ENCODE measurements around the gene PYGB. TPM values are rescaled to one million over a fixed set of nuclear protein-coding genes. Genes with fewer than 3 reads are reported as not detected.
A peak's percentile ranks its signal among the peaks of the same experiment; 100 is the strongest.

Gene PYGB
- total and polyA plus RNA-seq, 2 donors, result 27.4 to 52.6 TPM

DNA sequence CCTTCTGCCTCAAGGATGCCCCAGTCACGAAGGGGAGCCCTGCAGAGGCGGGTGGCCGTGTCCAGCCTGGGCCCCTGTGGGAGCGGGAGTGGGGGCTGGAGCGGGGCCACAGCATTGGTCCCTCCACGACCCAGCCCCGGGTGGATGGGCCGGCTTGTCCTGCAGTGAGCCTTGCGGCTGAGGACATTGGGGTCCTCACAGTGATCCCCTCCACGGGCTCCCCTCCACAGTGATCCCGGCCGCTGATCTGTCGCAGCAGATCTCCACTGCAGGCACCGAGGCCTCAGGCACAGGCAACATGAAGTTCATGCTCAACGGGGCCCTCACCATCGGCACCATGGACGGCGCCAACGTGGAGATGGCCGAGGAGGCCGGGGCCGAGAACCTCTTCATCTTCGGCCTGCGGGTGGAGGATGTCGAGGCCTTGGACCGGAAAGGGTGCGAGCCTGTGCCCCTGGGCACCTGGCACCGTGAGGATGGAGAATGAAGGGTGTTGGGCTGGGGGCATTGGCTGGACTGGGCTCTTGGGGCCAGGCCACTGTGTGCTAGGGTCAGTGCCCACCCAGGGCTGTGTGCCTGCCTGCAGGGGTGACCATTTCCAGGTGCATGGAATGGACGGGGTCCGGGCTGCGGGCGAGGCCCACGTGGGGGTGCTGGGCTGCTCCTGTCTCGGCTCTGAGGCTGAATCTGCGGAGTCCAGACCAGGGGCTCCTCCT lies 44.4 kb downstream of the PYGB start:
- no peak overlapping the region for H3K27ac ChIP-seq (ENCODE audit: low read depth in 1 of 2, low read length in 1 of 2)
- H3K36me3 ChIP-seq (ENCODE audit: control insufficient read depth in 2 of 2, insufficient read depth in 2 of 2, low read length in 1 of 2), result peaks cover 36 to 44% of the 10 kb centered on the region in 2 donors
- DNase-seq (ENCODE audit: low read depth in 6 of 9, low spot score in 9 of 9), result no peak
- WGBS, result 98% methylated on average over 35 of the region's 35 CpGs
- peaks cover 4 to 8% of the 10 kb centered on the region in 2 donors for H3K4me1 ChIP-seq (ENCODE audit: control insufficient read depth in 2 of 2, insufficient read depth in 2 of 2, low read length in 2 of 2)
- no peaks in the 10 kb centered on the region for H3K27me3 ChIP-seq (ENCODE audit: control insufficient read depth in 2 of 2, insufficient read depth in 1 of 2, low read length in 1 of 2)
- H3K4me3 ChIP-seq (ENCODE audit: low read length in 2 of 2), result no peak overlapping the region
- H3K9me3 ChIP-seq (ENCODE audit: control insufficient read depth in 2 of 2, insufficient read depth in 1 of 2, low read length in 1 of 2), result no peaks in the 10 kb centered on the region

DNA sequence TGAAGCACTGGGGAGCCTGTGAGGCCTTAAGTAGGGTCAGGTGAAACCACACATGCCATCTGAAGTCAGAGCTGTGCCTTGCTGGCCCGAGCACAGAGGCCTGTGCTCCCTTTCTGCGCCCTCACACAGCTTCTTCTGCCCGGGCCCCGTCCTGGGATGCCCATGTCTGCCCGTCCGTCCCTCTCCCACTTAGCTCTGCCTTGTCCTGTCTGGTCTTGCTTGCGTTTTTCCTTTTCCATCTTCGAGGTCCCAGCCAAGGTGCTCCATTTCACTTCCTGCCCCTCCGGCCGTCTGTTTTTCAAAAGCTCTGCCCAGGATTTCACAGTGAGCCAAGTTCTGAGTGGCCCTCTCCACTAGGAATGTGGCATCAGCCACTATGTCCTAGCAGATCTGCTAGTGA lies 45.6 kb downstream of the PYGB start:
- Histone ChIP-seq H3K4me1 (ENCODE audit: control insufficient read depth in 2 of 2, insufficient read depth in 2 of 2, low read length in 2 of 2) (peaks cover 4 to 8% of the 10 kb centered on the region in 2 donors), H3K36me3 (ENCODE audit: control insufficient read depth in 2 of 2, insufficient read depth in 2 of 2, low read length in 1 of 2) (peaks cover 30 to 40% of the 10 kb centered on the region in 2 donors), H3K4me3 (ENCODE audit: low read length in 2 of 2) (no peak overlapping the region), H3K27me3 (ENCODE audit: control insufficient read depth in 2 of 2, insufficient read depth in 1 of 2, low read length in 1 of 2) (no peaks in the 10 kb centered on the region), H3K9me3 (ENCODE audit: control insufficient read depth in 2 of 2, insufficient read depth in 1 of 2, low read length in 1 of 2) (no peaks in the 10 kb centered on the region), H3K27ac (ENCODE audit: low read depth in 1 of 2, low read length in 1 of 2) (no peak overlapping the region)
- 91% methylated on average over 10 of the region's 10 CpGs for WGBS
- no peak for DNase-seq (ENCODE audit: low read depth in 6 of 9, low spot score in 9 of 9)

DNA sequence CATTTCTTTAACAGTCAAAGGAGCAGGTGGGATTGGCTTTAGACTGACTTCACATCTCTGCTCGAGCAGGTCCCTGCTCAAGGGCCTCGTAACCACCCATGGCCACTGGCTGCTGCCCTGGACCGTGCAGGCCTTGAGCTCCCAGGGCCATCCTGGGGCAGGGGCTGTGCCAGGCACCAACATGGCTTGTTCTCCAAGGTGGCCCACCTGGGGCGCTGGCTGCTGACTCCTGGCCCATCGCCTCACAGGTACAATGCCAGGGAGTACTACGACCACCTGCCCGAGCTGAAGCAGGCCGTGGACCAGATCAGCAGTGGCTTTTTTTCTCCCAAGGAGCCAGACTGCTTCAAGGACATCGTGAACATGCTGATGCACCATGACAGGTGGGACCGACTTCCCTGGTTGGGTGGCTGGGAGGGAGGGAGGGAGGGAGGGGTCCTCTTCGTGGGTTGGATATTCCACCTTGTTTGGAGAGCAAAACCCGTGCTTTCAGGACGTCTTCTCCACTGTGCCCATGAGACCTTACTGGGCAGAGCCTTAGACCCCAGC lies 46.1 kb downstream of the PYGB start:
- no peaks in the 10 kb centered on the region for H3K9me3 ChIP-seq (ENCODE audit: control insufficient read depth in 2 of 2, insufficient read depth in 1 of 2, low read length in 1 of 2)
- WGBS, result 97% methylated on average over 13 of the region's 13 CpGs
- DNase-seq (ENCODE audit: low read depth in 6 of 9, low spot score in 9 of 9), result no peak
- H3K4me3 ChIP-seq (ENCODE audit: low read length in 2 of 2), result no peak overlapping the region
- H3K4me1 ChIP-seq (ENCODE audit: control insufficient read depth in 2 of 2, insufficient read depth in 2 of 2, low read length in 2 of 2), result peaks cover 4 to 8% of the 10 kb centered on the region in 2 donors
- H3K36me3 ChIP-seq (ENCODE audit: control insufficient read depth in 2 of 2, insufficient read depth in 2 of 2, low read length in 1 of 2), result peaks cover 27 to 38% of the 10 kb centered on the region in 2 donors
- H3K27me3 ChIP-seq (ENCODE audit: control insufficient read depth in 2 of 2, insufficient read depth in 1 of 2, low read length in 1 of 2), result no peaks in the 10 kb centered on the region
- peak overlapping the region in 1 of 2 donors; percentile 38 for H3K27ac ChIP-seq (ENCODE audit: low read depth in 1 of 2, low read length in 1 of 2)

DNA sequence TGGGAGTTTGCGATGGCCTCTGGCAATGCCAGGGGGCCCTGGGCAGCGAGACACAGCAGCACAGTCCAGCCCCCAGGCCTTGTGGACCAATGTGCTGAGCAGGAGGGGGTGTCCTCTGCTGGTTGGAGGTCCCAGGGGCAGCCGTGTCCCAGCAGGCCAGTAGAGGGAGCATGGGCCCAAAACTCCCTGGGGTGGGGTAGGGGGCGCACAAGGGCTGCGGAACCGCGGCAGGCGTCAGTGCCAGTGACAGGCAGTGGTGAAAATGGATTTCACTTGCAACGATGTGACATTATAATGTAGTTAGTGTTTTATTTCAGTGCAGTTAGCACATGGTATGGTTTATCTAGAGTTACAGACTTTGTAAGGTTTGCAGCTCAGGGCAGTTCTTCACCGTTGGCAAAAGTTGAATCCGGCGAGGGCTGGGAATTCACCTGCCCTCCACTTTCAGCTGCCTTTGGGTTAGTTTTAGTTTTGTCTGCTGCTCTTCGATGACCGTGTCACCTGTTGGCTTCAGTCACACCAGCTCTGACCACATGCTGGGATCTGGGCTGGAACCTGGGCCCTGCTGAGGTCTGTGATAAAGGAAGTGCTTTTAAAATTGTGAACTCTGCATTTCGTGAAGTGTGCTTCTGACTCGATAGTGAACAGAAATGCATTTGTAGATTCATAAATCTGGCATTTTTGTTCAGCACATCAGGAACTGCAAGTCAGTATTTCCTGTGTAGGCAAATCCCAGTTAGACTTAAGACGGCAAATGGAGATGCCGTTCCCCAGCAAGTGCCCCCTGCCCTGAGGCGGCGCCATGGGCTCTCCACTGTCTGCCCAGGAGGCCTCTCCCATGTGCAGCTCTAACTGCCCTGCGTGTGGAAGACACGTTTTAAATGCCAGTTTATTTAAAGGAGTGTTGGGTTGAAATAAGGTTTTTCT lies 46.8 kb downstream of the PYGB start:
- H3K9me3 ChIP-seq (ENCODE audit: control insufficient read depth in 2 of 2, insufficient read depth in 1 of 2, low read length in 1 of 2), result no peaks in the 10 kb centered on the region
- H3K27ac ChIP-seq (ENCODE audit: low read depth in 1 of 2, low read length in 1 of 2), result peak overlapping the region in 1 of 2 donors; percentile 26
- no peaks in the 10 kb centered on the region for H3K27me3 ChIP-seq (ENCODE audit: control insufficient read depth in 2 of 2, insufficient read depth in 1 of 2, low read length in 1 of 2)
- DNase-seq (ENCODE audit: low read depth in 6 of 9, low spot score in 9 of 9), result peak in 8 of 9 donors; percentile 30 to 79 (median 61)
- WGBS, result 65% methylated on average over 22 of the region's 22 CpGs
- H3K4me3 ChIP-seq (ENCODE audit: low read length in 2 of 2), result no peak overlapping the region
- H3K36me3 ChIP-seq (ENCODE audit: control insufficient read depth in 2 of 2, insufficient read depth in 2 of 2, low read length in 1 of 2), result peaks cover 29 to 42% of the 10 kb centered on the region in 2 donors
- H3K4me1 ChIP-seq (ENCODE audit: control insufficient read depth in 2 of 2, insufficient read depth in 2 of 2, low read length in 2 of 2), result peaks cover 4 to 8% of the 10 kb centered on the region in 2 donors

DNA sequence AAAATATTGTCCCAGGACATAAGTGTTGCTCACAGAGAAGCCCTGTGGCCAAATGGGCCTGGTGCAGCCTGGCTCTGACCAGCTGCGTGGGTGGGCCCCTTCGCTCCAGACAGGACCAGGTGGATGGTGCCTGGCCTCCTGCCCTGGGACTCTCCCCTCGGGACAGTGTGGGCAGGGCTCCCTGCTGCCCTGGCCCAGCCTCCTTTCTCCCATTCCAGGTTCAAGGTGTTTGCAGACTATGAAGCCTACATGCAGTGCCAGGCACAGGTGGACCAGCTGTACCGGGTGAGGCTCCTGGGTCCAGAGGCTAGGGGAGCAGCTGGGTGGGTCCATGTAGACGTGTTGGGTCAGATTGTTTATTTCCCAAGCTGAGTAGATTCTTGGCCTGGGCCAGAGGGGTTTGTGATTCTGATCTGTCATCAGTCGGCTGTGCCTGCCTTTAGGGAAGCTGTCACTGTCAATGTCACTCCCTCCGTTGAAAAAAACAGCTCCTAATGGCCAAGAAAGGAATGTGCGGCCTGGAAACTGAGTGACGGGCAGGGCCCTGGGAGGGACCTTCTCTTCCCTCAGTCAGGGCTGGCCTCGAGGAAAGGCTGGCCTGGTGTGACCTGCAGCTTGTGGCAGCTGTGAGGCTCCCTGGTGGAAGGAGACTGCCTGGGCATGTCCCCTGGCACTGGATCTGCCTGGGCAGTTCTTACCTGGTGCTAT lies 47.7 kb downstream of the PYGB start:
- H3K4me3 ChIP-seq (ENCODE audit: low read length in 2 of 2), result no peak overlapping the region
- peaks cover 4 to 8% of the 10 kb centered on the region in 2 donors for H3K4me1 ChIP-seq (ENCODE audit: control insufficient read depth in 2 of 2, insufficient read depth in 2 of 2, low read length in 2 of 2)
- H3K27me3 ChIP-seq (ENCODE audit: control insufficient read depth in 2 of 2, insufficient read depth in 1 of 2, low read length in 1 of 2), result no peaks in the 10 kb centered on the region
- no peak overlapping the region for H3K27ac ChIP-seq (ENCODE audit: low read depth in 1 of 2, low read length in 1 of 2)
- 94% methylated on average over 10 of the region's 10 CpGs for WGBS
- DNase-seq (ENCODE audit: low read depth in 6 of 9, low spot score in 9 of 9), result no peak
- H3K9me3 ChIP-seq (ENCODE audit: control insufficient read depth in 2 of 2, insufficient read depth in 1 of 2, low read length in 1 of 2), result no peaks in the 10 kb centered on the region
- H3K36me3 ChIP-seq (ENCODE audit: control insufficient read depth in 2 of 2, insufficient read depth in 2 of 2, low read length in 1 of 2), result peaks cover 27 to 44% of the 10 kb centered on the region in 2 donors

DNA sequence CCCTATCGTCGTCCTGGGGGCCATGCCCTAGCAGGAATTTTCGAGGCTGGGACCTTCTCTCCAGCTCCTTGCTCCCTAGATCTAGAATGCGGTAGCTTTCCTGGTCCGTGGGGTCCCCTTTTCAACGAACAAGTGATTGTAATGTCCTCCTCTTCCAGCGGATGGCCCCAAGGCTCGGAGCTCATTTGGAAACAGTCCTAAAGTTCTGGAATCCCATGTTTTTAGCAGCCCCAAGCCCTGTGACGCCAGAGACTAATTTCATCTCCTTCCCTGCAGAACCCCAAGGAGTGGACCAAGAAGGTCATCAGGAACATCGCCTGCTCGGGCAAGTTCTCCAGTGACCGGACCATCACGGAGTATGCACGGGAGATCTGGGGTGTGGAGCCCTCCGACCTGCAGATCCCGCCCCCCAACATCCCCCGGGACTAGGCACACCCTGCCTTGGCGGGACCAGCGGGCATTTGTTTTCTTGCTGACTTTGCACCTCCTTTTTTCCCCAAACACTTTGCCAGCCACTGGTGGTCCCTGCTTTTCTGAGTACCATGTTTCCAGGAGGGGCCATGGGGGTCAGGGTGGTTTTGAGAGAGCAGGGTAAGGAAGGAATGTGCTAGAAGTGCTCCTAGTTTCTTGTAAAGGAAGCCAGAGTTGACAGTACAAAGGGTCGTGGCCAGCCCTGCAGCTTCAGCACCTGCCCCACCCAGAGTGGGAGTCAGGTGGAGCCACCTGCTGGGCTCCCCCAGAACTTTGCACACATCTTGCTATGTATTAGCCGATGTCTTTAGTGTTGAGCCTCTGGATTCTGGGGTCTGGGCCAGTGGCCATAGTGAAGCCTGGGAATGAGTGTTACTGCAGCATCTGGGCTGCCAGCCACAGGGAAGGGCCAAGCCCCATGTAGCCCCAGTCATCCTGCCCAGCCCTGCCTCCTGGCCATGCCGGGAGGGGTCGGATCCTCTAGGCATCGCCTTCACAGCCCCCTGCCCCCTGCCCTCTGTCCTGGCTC lies 48.5 kb downstream of the PYGB start:
- H3K4me3 ChIP-seq (ENCODE audit: low read length in 2 of 2), result no peak overlapping the region
- peaks cover 23 to 39% of the 10 kb centered on the region in 2 donors for H3K36me3 ChIP-seq (ENCODE audit: control insufficient read depth in 2 of 2, insufficient read depth in 2 of 2, low read length in 1 of 2)
- H3K27ac ChIP-seq (ENCODE audit: low read depth in 1 of 2, low read length in 1 of 2), result no peak overlapping the region
- H3K9me3 ChIP-seq (ENCODE audit: control insufficient read depth in 2 of 2, insufficient read depth in 1 of 2, low read length in 1 of 2), result no peaks in the 10 kb centered on the region
- DNase-seq (ENCODE audit: low read depth in 6 of 9, low spot score in 9 of 9), result peak in 4 of 9 donors; percentile 42 to 71 (median 56)
- no peaks in the 10 kb centered on the region for H3K27me3 ChIP-seq (ENCODE audit: control insufficient read depth in 2 of 2, insufficient read depth in 1 of 2, low read length in 1 of 2)
- peaks cover 4 to 8% of the 10 kb centered on the region in 2 donors for H3K4me1 ChIP-seq (ENCODE audit: control insufficient read depth in 2 of 2, insufficient read depth in 2 of 2, low read length in 2 of 2)
- WGBS, result 94% methylated on average over 24 of the region's 24 CpGs

DNA sequence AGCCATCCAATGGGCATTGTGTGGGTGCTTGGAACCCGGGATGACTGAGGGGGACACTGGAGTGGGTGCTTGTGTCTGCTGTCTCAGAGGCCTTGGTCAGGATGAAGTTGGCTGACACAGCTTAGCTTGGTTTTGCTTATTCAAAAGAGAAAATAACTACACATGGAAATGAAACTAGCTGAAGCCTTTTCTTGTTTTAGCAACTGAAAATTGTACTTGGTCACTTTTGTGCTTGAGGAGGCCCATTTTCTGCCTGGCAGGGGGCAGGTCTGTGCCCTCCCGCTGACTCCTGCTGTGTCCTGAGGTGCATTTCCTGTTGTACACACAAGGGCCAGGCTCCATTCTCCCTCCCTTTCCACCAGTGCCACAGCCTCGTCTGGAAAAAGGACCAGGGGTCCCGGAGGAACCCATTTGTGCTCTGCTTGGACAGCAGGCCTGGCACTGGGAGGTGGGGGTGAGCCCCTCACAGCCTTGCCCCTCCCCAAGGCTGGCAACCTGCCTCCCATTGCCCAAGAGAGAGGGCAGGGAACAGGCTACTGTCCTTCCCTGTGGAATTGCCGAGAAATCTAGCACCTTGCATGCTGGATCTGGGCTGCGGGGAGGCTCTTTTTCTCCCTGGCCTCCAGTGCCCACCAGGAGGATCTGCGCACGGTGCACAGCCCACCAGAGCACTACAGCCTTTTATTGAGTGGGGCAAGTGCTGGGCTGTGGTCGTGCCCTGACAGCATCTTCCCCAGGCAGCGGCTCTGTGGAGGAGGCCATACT lies 49.4 kb downstream of the PYGB start:
- no peak for DNase-seq (ENCODE audit: low read depth in 6 of 9, low spot score in 9 of 9)
- Histone ChIP-seq H3K36me3 (ENCODE audit: control insufficient read depth in 2 of 2, insufficient read depth in 2 of 2, low read length in 1 of 2) (peaks cover 23 to 43% of the 10 kb centered on the region in 2 donors), H3K4me3 (ENCODE audit: low read length in 2 of 2) (no peak overlapping the region), H3K4me1 (ENCODE audit: control insufficient read depth in 2 of 2, insufficient read depth in 2 of 2, low read length in 2 of 2) (peaks cover 4 to 8% of the 10 kb centered on the region in 2 donors), H3K27ac (ENCODE audit: low read depth in 1 of 2, low read length in 1 of 2) (no peak overlapping the region), H3K27me3 (ENCODE audit: control insufficient read depth in 2 of 2, insufficient read depth in 1 of 2, low read length in 1 of 2) (no peaks in the 10 kb centered on the region), H3K9me3 (ENCODE audit: control insufficient read depth in 2 of 2, insufficient read depth in 1 of 2, low read length in 1 of 2) (no peaks in the 10 kb centered on the region)
- WGBS, result 96% methylated on average over 10 of the region's 10 CpGs

Data from thymus (tissue), 11 donors.